HepG2 (cell line): ENCODE results near the gene FAM118B. TPM values are rescaled to one million over a fixed set of nuclear protein-coding genes. Genes with fewer than 3 reads are reported as not detected.

ENCODE experiments used
- ATAC-seq: fragments of 200-7000 bp; cut with Tn5 transposase; 3 replicates; pipeline ENCODE4 v1.9.1; 2020; ENCODE audit warnings: mild to moderate bottlenecking, moderate library complexity
- BruUV-seq: library from RNA; stranded (reverse); fragments of 400-500 nt; replicated peaks from 2 replicates; lab custom pipeline; 2021; lab: Mats Ljungman, UMichigan
- CTCF ChIA-PET: fragments of 300-600 bp; formaldehyde crosslinking; extraction: SDS; loops from one replicate; lab custom pipeline; 2021; ENCODE audit warnings: low total read pairs, inconsistent platforms, low intra/inter-chr PET ratio; lab: Yijun Ruan, JAX
- POLR2A ChIA-PET: fragments of 350-600 bp; sonication (Branson Sonifier 250); formaldehyde crosslinking; loops from one replicate; lab custom pipeline; 2020; ENCODE audit warnings: antibody characterized with exemption, inconsistent platforms; lab: Yijun Ruan, JAX
- DNase-seq: peaks from one replicate; pipeline ENCODE4 v3.0.0-alpha.2; 2015; ENCODE audit warnings: low spot score
- FAIRE-seq: peaks from 3 replicates; lab custom pipeline; 2011; peaks lifted over from hg19 to GRCh38; lab: Jason Lieb, UNC
- H2AFZ ChIP-seq: one replicate; pipeline ENCODE4 v1.6.1; 2011; ENCODE audit warnings: low read length, inconsistent platforms
- H3K27ac ChIP-seq: fragments of 300-600 bp; 3 replicates; pipeline ENCODE4 v1.8.0; 2011; ENCODE audit warnings: mixed run types, mild to moderate bottlenecking, mixed read lengths, low read length, inconsistent platforms; ENCODE audit not compliant: insufficient read depth; ENCODE audit errors: extremely low read length
- H3K27me3 ChIP-seq, 2 experiments: fragments of 200-600 bp in 1 of 2; 2 replicates in 1 of 2; 3 replicates in 1 of 2; pipeline versions ENCODE4 v1.6.0 to v1.8.0; 2011; ENCODE audit warnings: low read length in 2 of 2, mild to moderate bottlenecking in 2 of 2, moderate library complexity in 2 of 2, inconsistent platforms in 1 of 2; ENCODE audit not compliant: insufficient read depth in 2 of 2, control insufficient read depth in 1 of 2
- H3K36me3 ChIP-seq, 2 experiments: fragments of 200-600 bp in 1 of 2; replicated peaks in 1 of 2; 2 replicates in 1 of 2; 3 replicates in 1 of 2; pipeline versions ENCODE4 v1.5.1 to v1.8.0; 2011; ENCODE audit warnings: low read length in 2 of 2, inconsistent platforms in 1 of 2; ENCODE audit not compliant: insufficient read depth in 2 of 2, control insufficient read depth in 1 of 2
- H3K4me1 ChIP-seq: 2 replicates; pipeline ENCODE4 v1.5.1; 2012; ENCODE audit warnings: low read length, inconsistent platforms; ENCODE audit not compliant: insufficient read depth
- H3K4me2 ChIP-seq: 2 replicates; pipeline ENCODE4 v1.6.0; 2011; ENCODE audit warnings: low read depth, low read length, inconsistent platforms
- H3K4me3 ChIP-seq, 3 experiments: fragments of 200-600 bp in 1 of 3; sonication (generic), shearing (Covaris generic) in 1 of 3; replicated peaks in 1 of 3; 2 replicates each; pipeline ENCODE4 v1.5.1; 2011 to 2016; ENCODE audit warnings: low read length in 3 of 3, inconsistent platforms in 2 of 3, low read depth in 2 of 3, mild to moderate bottlenecking in 2 of 3, control low read depth in 1 of 3, mixed read lengths in 1 of 3; ENCODE audit not compliant: insufficient read depth in 1 of 3
- H3K79me2 ChIP-seq: one replicate; pipeline ENCODE4 v1.6.1; 2011; ENCODE audit warnings: low read length, inconsistent platforms; ENCODE audit not compliant: insufficient read depth
- H3K9ac ChIP-seq: 2 replicates; pipeline ENCODE4 v1.6.0; 2011; ENCODE audit warnings: mild to moderate bottlenecking, low read depth, low read length, inconsistent platforms; ENCODE audit not compliant: insufficient read depth
- H3K9me3 ChIP-seq: 2 replicates; pipeline ENCODE4 v1.5.1; 2012; ENCODE audit warnings: mild to moderate bottlenecking, low read length
- H4K20me1 ChIP-seq: 2 replicates; pipeline ENCODE4 v1.6.0; 2011; ENCODE audit warnings: inconsistent platforms, mild to moderate bottlenecking, low read length, moderate library complexity; ENCODE audit not compliant: insufficient read depth
- AGO2 ChIP-seq: fragments of 200-400 bp; formaldehyde crosslinking; optimal IDR thresholded peaks from 2 replicates; pipeline ENCODE3; 2017; ENCODE audit warnings: mild to moderate bottlenecking, low read depth, low read length, moderate library complexity
- ATRX ChIP-seq: sonication (generic); formaldehyde crosslinking; IDR thresholded peaks from 2 replicates; pipeline ENCODE4 v1.4.0; 2020; ENCODE audit warnings: missing genetic modification reagents, borderline replicate concordance
- DPF2 ChIP-seq: sonication (generic); formaldehyde crosslinking; IDR thresholded peaks from 2 replicates; pipeline ENCODE4 v1.4.0; 2020; ENCODE audit warnings: mild to moderate bottlenecking, low read depth, missing genetic modification reagents, borderline replicate concordance
- FOXP1 ChIP-seq, 2 experiments: fragments of 450-650 bp in 1 of 2; IDR thresholded peaks; 2 replicates each; pipeline ENCODE4 v1.6.1; 2017 to 2018; ENCODE audit warnings: antibody characterized with exemption in 1 of 2
- GATAD1 ChIP-seq: IDR thresholded peaks from 2 replicates; pipeline ENCODE4 v1.6.1; 2016; ENCODE audit warnings: missing genetic modification reagents, missing compliant biosample characterization
- HMGA1 ChIP-seq: sonication (generic); formaldehyde crosslinking; conservative IDR thresholded peaks from 2 replicates; pipeline ENCODE4 v1.4.0; 2020; ENCODE audit warnings: missing genetic modification reagents
- HOXA7 ChIP-seq: sonication (generic); formaldehyde crosslinking; IDR thresholded peaks from 2 replicates; pipeline ENCODE4 v1.8.1; 2022; ENCODE audit warnings: mild to moderate bottlenecking, missing genetic modification reagents, moderate library complexity
- KLF16 ChIP-seq, 2 experiments: sonication (generic) in 1 of 2; formaldehyde crosslinking in 1 of 2; IDR thresholded peaks; 2 replicates each; pipeline versions ENCODE4 v1.6.1 to v1.8.0; 2016 to 2023; ENCODE audit warnings: missing genetic modification reagents in 2 of 2, missing compliant biosample characterization in 1 of 2
- MTF1 ChIP-seq: sonication (generic); formaldehyde crosslinking; IDR thresholded peaks from 2 replicates; pipeline ENCODE4 v1.5.0; 2020; ENCODE audit warnings: missing genetic modification reagents
- NCOA1 ChIP-seq: sonication (generic); formaldehyde crosslinking; IDR thresholded peaks from 2 replicates; pipeline ENCODE4 v1.9.0; 2021; ENCODE audit warnings: missing genetic modification reagents
- PHF5A ChIP-seq: IDR thresholded peaks from one replicate; pipeline ENCODE4 v1.6.1; 2018; ENCODE audit warnings: low read depth, missing genetic modification reagents; ENCODE audit not compliant: unreplicated experiment
- RBFOX2 ChIP-seq: fragments of 200-400 bp; formaldehyde crosslinking; IDR thresholded peaks from 2 replicates; pipeline ENCODE4 v1.6.1; 2017; ENCODE audit warnings: low read depth, mild to moderate bottlenecking, low read length
- SMAD9 ChIP-seq: sonication (generic); formaldehyde crosslinking; IDR thresholded peaks from 2 replicates; pipeline ENCODE4 v1.5.1; 2020; ENCODE audit warnings: mild to moderate bottlenecking, missing genetic modification reagents
- TCF7 ChIP-seq: sonication (generic); IDR thresholded peaks from 2 replicates; pipeline ENCODE4 v1.6.1; 2016; ENCODE audit warnings: antibody characterized with exemption, low read depth
- ZBTB38 ChIP-seq: sonication (generic); formaldehyde crosslinking; IDR thresholded peaks from 2 replicates; pipeline ENCODE4 v1.5.1; 2020; ENCODE audit warnings: mild to moderate bottlenecking, missing genetic modification reagents
- ZBTB7B ChIP-seq: sonication (generic); formaldehyde crosslinking; IDR thresholded peaks from 2 replicates; pipeline ENCODE4 v1.4.0; 2020; ENCODE audit warnings: missing genetic modification reagents
- ZEB1 ChIP-seq: IDR thresholded peaks from 2 replicates; pipeline ENCODE4 v1.6.1; 2012; ENCODE audit warnings: mild to moderate bottlenecking, low read depth, inconsistent platforms; ENCODE audit not compliant: insufficient replicate concordance
- ZNF367 ChIP-seq: sonication (generic); formaldehyde crosslinking; IDR thresholded peaks from 2 replicates; pipeline ENCODE4 v1.4.0; 2020; ENCODE audit warnings: missing genetic modification reagents, borderline replicate concordance
- ZNF501 ChIP-seq: sonication (generic); formaldehyde crosslinking; IDR thresholded peaks from 2 replicates; pipeline ENCODE4 v1.5.1; 2020; ENCODE audit warnings: mild to moderate bottlenecking, moderate library complexity, missing genetic modification reagents
- ZNF614 ChIP-seq: IDR thresholded peaks from 2 replicates; pipeline ENCODE4 v1.6.1; 2018; ENCODE audit warnings: missing biosample characterization, missing genetic modification reagents, inconsistent platforms, borderline replicate concordance
- WGBS: methylation state at CpG from one replicate; pipeline ENCODE4 v1.1.6; 2017; ENCODE audit warnings: low lambda C conversion rate; 5-methylcytosine and 5-hydroxymethylcytosine counted together
- in situ Hi-C: cut with HindIII; loops from 2 replicates; pipeline ENCODE4 v1.10.0; 2017; ENCODE audit warnings: low pct_unique_long_range_greater_than_20kb; ENCODE audit not compliant: extremely low pct_ligation_motif_present
- intact Hi-C: fragments of 100-400 bp; cut with micrococcal nuclease; formaldehyde crosslinking; loops from one replicate; pipeline ENCODE4 v1.10.0; 2022; ENCODE audit not compliant: unreplicated experiment
- polyA plus RNA-seq, 8 experiments: library from polyadenylated mRNA; depleted of rRNA in 3 of 8; stranded (reverse) in 7 of 8; unstranded in 1 of 8; fragments of >200 nt; fragmentation: Illumina TruSeq in 4 of 8; extraction: Trizol in 4 of 8; gene quantifications; 2 replicates each; pipeline versions ENCODE4 v1.2.1 to v1.2.3, GENCODE V29; 2011 to 2016; ENCODE audit warnings: low read depth in 4 of 8, missing spikeins in 1 of 8, mixed read lengths in 1 of 8; ENCODE audit not compliant: insufficient read depth in 1 of 8
- total RNA-seq, 5 experiments: library from RNA; depleted of rRNA; stranded (reverse); fragments of >200 nt; fragmentation: Illumina TruSeq; extraction: Trizol; gene quantifications; 2 replicates each; pipeline ENCODE4 v1.2.3, GENCODE V29; 2016; ENCODE audit warnings: low read depth in 1 of 5
- TF ChIP-seq, protein P1 (sequence below): sonication (generic); formaldehyde crosslinking; IDR thresholded peaks from 2 replicates; pipeline ENCODE4 v1.4.0; 2020; ENCODE audit warnings: low read depth, mild to moderate bottlenecking, missing genetic modification reagents
- TF ChIP-seq, protein P2 (sequence below): sonication (generic); formaldehyde crosslinking; IDR thresholded peaks from 2 replicates; pipeline ENCODE4 v1.5.0; 2020; ENCODE audit warnings: missing genetic modification reagents

Gene FAM118B
- total and polyA plus RNA-seq, 2 of the 13 experiments (the other 11 are each of a cell fraction or from before 2014, with no cell fraction given) = 10.2 to 25.7 TPM

DNA sequence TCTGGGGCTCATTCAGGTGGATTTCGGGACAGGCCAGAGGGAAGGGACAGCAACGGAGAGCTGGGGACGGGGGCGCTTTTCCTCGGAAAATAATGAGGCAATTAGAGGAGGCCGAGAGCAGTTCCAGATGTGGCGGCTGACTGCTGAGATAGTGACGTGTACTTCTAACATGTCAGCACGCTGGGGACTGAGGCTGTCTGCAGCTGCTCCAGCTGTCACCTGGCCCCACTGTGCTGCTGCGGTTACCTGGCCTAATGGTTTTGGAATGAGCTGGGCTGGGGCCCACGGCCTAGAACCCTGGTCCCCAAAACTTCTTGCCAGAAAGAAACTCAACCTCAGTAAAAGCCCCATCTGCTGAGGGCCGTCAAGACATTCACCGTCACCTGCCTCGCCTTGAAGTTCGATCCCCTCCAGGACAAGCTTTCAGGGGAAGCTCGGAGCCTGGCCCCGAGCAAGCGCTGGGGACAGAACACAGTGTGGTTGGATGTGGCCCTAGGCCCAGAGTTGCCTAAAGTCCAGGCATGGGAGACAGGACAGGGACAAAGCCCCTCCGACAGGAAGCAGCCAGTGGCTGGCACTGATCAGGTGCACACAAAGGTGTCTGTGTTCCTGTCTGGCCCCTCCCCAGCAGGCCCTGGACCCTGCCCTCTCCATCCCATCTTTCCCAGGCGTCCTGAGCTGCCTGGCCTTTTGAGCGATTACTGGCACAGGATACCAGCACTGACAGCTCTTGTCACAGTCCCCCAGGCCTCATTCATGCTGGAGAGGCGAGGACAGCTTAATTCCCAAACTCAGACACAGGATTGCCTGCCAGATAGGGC lies 22.3 kb upstream of the FAM118B start:
- CTCF ChIA-PET = no interaction called here
- TF ChIP-seq ZNF614 (peak; percentile 87; the same call in 1 of the 2 replicates), SMAD9 (CRISPR knock-in tag) (peak; percentile 79; the same call in 1 of the 2 replicates), ZNF501 (CRISPR knock-in tag) (peak; percentile 33; the same call in 1 of the 2 replicates), KLF16 (CRISPR knock-in tag; IDR thresholded peaks at IDR 0.05) (peak in 1 of 2 experiments; percentile 40; a peak in 1 of 4 replicates), ZBTB7B (CRISPR knock-in tag) (peak; percentile 96), NCOA1 (CRISPR knock-in tag) (0 out of 2 replicates have a peak, but pooled peaks have one; percentile 51), MTF1 (CRISPR knock-in tag) (no peak), RBFOX2 (peak; percentile 73), TCF7 (peak; percentile 35; the same call in 1 of the 2 replicates), DPF2 (CRISPR knock-in tag) (peak; percentile 61; the same call in 1 of the 2 replicates), ZBTB38 (peak; percentile 94; the same call in 1 of the 2 replicates), FOXP1 (IDR thresholded peaks at IDR 0.05) (no peak), FOXP1 (CRISPR knock-in tag; IDR thresholded peaks at IDR 0.05) (peak; percentile 51; the same call in 1 of the 2 replicates), PHF5A (no peak), ZEB1 (peak; percentile 87), HMGA1 (CRISPR knock-in tag) (no peak), GATAD1 (CRISPR knock-in tag) (0 out of 2 replicates have a peak, but pooled peaks have one; percentile 17), ZNF367 (CRISPR knock-in tag) (no peak), AGO2 (peak; percentile 71), ATRX (no peak), HOXA7 (CRISPR knock-in tag) (no peak)
- TF ChIP-seq, protein P1, sequence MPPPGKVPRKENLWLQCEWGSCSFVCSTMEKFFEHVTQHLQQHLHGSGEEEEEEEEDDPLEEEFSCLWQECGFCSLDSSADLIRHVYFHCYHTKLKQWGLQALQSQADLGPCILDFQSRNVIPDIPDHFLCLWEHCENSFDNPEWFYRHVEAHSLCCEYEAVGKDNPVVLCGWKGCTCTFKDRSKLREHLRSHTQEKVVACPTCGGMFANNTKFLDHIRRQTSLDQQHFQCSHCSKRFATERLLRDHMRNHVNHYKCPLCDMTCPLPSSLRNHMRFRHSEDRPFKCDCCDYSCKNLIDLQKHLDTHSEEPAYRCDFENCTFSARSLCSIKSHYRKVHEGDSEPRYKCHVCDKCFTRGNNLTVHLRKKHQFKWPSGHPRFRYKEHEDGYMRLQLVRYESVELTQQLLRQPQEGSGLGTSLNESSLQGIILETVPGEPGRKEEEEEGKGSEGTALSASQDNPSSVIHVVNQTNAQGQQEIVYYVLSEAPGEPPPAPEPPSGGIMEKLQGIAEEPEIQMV (CRISPR knock-in tag) = 0 out of 2 replicates have a peak, but pooled peaks have one; percentile 41
- TF ChIP-seq, protein P2, sequence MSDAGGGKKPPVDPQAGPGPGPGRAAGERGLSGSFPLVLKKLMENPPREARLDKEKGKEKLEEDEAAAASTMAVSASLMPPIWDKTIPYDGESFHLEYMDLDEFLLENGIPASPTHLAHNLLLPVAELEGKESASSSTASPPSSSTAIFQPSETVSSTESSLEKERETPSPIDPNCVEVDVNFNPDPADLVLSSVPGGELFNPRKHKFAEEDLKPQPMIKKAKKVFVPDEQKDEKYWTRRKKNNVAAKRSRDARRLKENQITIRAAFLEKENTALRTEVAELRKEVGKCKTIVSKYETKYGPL = no peak

More for the DNA sequence above, 22.3 kb upstream of the FAM118B start:
- Histone ChIP-seq H3K36me3 (peaks cover 2 to 18% of the 10 kb centered on the region in 2 experiments; a peak in 2 of 5 replicates), H3K4me1 (peaks cover 99% of the 10 kb centered on the region), H3K4me2 (peak overlapping the region; percentile 36), H3K27ac (peak overlapping the region; percentile 81), H4K20me1 (no peaks in the 10 kb centered on the region), H3K9me3 (no peaks in the 10 kb centered on the region), H3K27me3 (no peaks in the 10 kb centered on the region), H3K79me2 (no peaks in the 10 kb centered on the region), H2AFZ (no peak overlapping the region), H3K4me3 (peak overlapping the region in 1 of 3 experiments; percentile 19; a peak in 1 of 6 replicates), H3K9ac (peak overlapping the region; percentile 63)
- in situ Hi-C loops = loop anchor here (5.0 kb wide), 1 partner anchor 267 kb away; no protein-coding TSS in a partner anchor
- no TSS peak for BruUV-seq
- POLR2A ChIA-PET = interaction anchor here (0.8 to 7.7 kb wide), 14 partner anchors 22 to 264 kb away, joined by 3 to 87 read pairs (median 4); partner anchors contain the start of genes FAM118B and RPUSD4
- intact Hi-C loops = loop anchor here (2.0 kb wide), 1 partner anchor 29 kb away; no protein-coding TSS in a partner anchor
- WGBS = 95% methylated on average over 8 of the region's 22 CpGs
- ATAC-seq (peak; percentile 82), DNase-seq (peak; percentile 94), FAIRE-seq (peak; percentile 99)
